ENCODE measurements around the gene ACYP2.

ACYP2 gene

DNA sequence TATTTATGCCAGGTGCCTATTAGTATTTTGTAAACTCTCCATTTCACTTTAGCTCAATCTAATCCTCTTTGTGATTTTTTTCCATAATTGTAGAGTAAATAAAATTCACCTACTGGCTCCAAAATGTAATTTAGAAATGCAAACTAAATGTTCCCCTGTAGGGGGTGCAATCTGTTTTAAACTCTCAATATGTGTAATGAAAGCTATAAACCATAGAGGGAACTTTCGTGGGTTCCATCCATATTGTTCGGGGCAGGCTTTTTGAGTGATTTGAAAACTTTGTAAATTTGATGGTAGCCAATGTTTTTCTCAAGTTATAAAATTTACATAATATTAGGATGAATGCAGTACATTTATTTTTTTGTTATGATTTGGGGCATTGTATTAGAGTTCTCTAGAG, 91.2 kb downstream of the ACYP2 start:
- no peak overlapping the region for H3K4me3 ChIP-seq (ENCODE audit: low read length)
- DNase-seq (ENCODE audit: low read depth, low spot score) = peak; percentile 59

DNA sequence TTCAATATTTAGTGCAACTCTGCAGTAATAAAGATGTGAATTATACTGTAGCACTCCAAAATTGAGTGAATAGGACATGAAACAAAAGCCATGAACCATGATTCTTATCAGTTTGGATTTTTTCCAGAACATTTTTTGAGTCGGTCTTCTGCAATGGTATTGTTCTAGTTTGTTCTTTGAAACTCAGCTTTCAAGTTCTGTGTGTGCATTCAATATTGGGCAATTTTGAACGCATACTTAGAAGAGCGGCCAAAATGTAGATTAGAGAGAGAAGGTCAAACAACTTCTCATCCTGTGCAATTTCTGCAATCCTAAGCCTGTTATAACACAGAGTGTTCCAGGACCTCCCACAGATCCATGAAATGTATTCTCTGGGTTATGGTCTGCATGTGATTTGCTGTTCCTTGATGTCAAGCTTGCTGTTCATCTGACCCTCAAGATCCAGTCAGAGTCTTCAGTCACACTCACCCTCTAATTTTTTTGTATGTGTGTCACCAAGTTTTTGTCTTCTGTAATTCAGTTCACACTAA, 92.3 kb downstream of the ACYP2 start:
- no peak overlapping the region for H3K4me3 ChIP-seq (ENCODE audit: low read length)
- DNase-seq (ENCODE audit: low read depth, low spot score) = no peak

DNA sequence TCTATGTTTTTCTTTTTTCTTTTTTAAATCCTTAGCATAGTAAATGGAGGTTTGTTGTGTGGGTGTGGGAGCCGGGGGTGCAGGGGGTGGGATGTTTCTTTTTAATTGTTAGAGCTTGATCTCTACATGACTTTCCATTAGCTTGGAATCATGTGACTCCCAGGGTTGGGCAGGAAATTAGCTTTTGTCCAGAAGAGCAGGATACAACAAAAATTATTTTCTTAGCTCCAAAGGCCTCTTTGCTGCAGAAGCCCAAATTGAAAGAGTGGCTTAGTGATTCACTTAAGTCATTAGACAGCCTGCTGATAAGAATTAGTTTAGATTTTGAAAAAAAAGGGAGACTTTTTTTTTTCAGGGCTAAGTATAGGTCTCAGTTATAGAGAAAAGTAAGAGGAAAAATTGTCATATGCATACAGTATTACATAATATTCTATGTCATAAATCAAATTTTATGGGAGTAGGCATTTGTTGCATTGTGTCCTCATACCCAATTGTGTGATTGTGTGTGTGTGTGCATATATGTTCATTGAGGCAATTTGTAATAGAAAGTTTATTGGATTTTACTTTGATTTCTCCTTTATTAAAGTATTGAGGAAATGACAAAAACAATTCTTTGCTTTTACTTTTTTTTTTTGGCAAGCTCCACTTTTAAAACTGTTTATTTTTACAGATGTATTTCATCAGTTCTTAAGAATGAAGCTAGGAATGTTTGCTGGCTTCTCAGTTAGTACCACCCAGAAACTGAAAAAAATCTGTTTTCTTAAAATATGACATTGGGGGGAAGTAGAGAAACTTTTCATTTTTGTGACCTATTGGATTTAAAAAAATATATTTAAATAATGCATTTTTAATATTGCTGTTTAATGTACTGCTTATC, 93.2 kb downstream of the ACYP2 start:
- DNase-seq (ENCODE audit: low read depth, low spot score) = no peak
- H3K4me3 ChIP-seq (ENCODE audit: low read length) = no peak overlapping the region

DNA sequence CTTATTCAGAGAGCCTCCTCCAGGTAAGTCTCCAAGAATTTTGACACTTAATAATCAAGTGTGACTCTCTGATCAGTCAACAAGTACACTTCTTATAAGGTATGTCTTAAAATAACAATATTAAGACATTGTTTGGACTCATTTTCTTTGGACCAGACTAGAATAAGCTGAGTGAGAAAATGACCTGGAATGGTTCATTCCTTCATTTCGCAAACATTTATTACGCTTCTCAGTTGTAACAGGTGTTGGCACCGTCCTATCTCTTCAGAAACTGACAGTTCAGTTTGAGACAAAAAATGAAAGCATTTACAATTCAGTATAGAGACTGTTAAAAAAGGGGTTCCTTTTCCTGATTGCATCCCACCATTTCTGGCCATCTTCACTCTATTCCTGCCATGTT, 94.0 kb downstream of the ACYP2 start:
- DNase-seq (ENCODE audit: low read depth, low spot score) = no peak
- no peak overlapping the region for H3K4me3 ChIP-seq (ENCODE audit: low read length)

DNA sequence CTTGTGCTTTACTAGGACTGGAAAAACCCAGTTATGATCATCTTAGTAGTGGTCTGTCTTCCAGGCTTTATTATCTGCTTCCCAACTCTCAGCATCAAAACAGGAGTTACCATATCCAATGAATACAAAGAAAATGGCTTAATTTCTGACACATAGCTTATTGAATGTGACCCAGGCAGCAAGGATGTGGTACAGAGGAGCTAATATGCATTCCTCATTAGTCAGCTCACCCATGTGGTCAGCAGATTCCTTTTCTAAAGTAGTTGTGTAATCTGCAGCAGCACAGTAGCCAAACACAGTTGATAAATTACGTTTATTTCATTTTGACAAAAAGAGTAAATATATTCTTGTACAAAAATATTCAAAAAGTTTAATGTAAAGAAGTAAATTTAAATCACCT, 97.0 kb downstream of the ACYP2 start:
- no peak for DNase-seq (ENCODE audit: low read depth, low spot score)
- no peak overlapping the region for H3K4me3 ChIP-seq (ENCODE audit: low read length)

DNA sequence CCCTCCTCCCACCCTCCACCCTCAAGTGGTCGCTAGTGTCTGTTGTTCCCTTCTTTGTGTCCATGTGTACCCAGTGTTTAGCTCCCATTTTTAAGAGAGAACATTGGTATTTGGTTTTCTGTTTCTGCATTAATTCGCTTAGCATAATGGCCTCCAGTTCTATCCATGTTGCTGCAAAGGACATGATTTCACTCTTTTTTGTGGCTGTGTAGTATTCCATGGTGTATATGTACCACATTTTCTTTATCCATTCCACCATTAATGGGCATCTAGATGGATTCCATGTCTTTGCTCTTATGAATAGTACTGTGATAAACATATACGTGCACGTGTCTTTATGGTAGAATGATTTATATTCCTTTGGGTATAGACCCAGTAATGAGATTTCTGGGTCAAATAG, 97.7 kb downstream of the ACYP2 start:
- no peak overlapping the region for H3K4me3 ChIP-seq (ENCODE audit: low read length)
- DNase-seq (ENCODE audit: low read depth, low spot score) = no peak

DNA sequence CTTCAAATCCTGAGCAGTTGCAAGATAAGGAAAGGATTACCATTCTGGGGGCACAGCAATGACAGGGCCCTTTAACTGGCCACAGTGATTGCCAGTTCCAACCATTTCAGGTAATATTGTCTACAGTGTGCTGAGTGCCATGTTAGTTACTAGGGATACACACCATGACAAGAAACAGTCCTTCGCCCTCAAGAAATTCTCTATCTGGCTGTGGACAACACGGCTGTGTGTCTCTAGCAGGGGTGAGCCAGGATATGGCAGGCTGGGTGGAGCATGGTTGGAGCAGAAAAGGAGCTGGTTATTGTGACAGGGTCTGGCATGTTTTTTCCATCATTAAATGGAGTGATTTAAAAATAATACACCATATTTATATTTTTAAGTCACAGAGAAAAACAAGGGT, 109.6 kb downstream of the ACYP2 start:
- no peak overlapping the region for H3K4me3 ChIP-seq (ENCODE audit: low read length)
- DNase-seq (ENCODE audit: low read depth, low spot score) = no peak

DNA sequence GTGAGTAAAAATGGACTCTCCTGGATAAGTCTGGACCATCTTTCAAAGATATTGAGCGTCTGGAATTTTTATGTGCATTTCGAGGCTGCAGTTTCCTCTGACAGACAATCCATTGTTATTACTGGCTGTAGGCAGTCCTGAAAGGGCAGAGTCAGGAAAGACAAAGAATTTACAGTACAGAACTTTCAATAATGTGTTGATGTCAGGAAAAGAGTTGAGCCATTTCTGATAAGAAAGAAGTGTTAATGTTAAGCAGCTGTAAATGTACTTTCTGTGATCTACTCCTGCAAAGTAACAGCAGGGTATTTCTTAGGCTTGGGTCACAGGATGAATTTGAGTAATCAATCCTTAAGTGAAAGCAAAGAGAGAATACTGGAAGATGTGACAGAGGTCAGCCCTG, 110.8 kb downstream of the ACYP2 start:
- no peak overlapping the region for H3K4me3 ChIP-seq (ENCODE audit: low read length)
- DNase-seq (ENCODE audit: low read depth, low spot score) = no peak

DNA sequence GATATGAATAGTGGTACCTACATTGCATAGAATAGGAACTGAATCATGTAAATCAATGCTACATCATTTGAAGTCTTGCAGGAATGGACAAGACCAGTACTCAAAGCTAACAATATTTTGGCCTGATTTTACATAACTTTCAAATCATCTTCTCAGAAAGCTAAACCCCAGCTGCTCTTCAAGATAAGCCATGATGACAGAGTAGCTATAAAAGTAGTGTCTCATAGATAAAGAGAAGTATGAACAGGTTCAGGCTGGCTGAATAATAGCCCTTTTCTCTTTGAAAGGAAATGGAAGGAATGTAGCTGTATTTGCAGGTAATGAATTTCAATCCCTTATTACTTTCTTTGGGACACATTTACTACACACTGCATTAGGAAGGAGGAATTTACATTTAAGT, 112.4 kb downstream of the ACYP2 start:
- no peak for DNase-seq (ENCODE audit: low read depth, low spot score)

DNA sequence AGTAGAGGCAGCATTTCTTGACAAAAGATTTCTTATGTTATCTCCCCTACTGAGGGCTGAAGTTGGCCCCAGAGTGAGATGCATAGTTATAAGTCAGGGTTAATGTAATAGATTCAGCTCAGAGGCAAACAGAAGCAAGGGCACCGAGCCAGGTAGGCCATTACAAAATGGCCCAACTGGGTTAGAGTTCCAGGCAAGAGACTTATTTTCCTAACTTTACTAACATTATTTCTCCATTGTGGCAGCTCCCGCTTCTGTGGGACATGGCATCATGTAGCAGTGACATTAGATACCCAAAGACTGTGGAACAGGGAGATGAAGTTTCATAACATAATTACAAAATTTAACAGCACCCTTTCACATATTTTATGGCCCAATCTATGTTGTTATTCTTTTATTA, 113.5 kb downstream of the ACYP2 start:
- no peak overlapping the region for H3K4me3 ChIP-seq (ENCODE audit: low read length)
- no peak for DNase-seq (ENCODE audit: low read depth, low spot score)

More for the DNA sequence above, 112.4 kb downstream of the ACYP2 start:
- H3K4me3 ChIP-seq (ENCODE audit: low read length) = no peak overlapping the region

DNA sequence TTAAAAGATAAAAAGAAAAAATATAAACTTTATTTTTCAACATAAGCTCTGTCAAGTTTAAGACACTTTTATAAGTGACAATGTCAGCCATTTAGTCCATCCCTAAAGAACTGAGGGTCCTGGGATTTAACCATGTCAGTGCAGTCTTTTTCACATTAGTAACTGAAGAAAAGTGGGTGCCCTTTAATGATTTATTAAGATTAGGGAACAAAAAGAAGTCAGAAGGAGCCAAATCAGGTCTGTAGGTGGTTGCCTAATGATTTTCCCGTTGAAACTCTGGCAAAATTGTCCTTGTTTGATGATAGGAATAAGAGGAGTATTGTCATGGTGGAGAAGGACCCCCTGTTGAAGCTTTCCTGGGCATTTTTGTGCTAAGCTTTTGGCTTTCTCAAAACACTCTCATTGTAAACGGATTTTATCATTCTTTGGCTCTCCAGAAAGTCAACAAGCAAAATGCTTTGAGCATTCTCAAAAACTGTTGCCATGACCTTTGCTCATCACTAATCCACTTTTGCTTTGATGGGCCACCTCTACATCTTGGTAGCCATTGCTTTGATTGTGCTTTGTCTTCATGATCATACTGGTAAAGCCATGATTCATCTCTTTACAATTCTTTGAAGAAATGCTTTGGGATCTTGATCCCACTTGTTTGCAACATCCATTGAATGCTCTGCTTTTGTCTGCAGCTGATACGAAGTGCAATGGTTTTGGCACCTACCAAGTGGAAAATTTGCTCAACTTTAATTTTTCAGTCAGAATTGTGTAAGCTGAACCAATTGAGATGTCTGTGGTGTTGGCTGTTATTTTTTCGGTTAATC, 118.6 kb downstream of the ACYP2 start:
- no peak for DNase-seq (ENCODE audit: low read depth, low spot score)
- H3K4me3 ChIP-seq (ENCODE audit: low read length) = no peak overlapping the region

DNA sequence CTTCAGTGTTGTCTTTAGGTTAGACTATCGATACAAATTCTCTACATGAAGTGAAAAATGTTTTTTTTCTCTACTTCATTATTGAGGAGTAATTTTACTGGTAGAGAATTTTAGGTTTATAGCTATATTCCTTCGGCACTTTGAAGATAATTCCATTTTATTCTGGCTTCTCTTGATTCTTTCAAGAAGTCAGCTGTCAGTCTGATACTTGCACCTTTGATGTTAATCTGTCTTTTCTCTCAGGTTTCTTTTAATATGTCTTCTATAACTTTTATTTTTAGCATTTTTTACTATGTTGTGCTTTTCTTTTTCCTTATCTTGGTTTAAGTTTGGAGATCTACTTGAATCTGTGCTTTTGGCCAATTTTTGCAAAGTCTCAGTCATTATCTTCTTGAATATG, 122.0 kb downstream of the ACYP2 start:
- DNase-seq (ENCODE audit: low read depth, low spot score) = no peak
- no peak overlapping the region for H3K4me3 ChIP-seq (ENCODE audit: low read length)

DNA sequence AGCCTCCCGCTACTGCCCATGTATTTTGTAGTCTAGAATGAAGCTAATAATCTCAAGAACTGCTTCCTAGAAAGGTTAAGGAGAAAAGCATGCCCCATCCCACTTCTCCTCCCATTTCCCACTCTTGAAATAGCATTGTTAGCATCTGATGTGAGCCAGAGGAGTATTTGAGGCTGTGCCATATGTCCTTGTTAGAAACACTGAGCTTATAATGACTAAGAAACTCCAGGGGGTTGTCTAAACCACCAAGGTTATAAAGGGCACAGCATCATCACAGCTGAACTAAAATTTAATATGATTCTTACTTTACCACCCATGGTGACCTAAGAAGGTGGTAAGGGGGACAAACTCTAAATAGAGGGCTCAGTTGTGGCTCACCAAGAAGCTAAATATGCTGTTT, 124.0 kb downstream of the ACYP2 start:
- DNase-seq (ENCODE audit: low read depth, low spot score) = no peak

DNA sequence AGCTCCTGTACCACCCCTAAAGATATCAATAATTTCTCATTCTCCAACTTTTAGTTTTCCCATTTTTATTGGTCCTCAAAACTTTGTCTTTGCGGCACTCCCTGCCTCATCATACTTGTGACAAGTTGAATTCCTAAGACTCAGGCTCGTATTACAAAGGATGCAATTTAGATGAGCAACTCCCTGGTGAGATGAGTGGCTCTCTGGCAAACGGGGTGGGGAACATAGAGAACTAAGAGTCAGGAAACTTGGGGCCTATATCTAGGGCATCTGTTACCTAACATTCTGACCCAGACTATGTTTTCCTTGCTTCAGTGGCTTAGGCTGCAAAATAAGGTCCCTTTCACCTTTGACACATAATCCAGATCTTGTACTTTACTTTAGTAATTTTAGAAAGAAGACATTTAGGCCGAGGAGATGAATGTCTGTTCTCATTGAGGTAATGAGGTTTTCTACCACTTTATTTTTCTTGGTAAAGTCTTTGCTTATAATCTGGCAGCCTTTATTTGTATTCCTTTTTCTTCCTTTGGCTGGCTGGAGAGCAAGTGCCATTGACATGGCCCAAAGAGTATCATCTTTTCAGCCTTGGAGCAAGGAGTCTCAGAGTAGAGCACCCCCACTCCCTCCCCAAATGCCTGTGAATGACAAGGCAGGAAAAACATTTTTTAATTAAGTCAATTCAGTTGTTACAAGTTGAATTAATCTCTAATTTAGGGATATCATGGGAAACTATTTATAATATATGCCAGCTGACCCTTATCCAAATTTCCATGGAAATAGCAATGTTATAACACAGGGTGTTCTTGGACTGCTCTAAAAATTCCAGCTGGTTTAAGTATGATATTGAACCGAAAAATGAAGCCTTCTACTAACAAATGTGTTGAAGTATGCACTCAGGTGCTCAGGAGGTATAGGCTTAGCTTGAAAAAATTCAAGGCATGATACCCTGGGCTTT, 125.4 kb downstream of the ACYP2 start:
- DNase-seq (ENCODE audit: low read depth, low spot score) = no peak

More for the DNA sequence above, 124.0 kb downstream of the ACYP2 start:
- no peak overlapping the region for H3K4me3 ChIP-seq (ENCODE audit: low read length)

DNA sequence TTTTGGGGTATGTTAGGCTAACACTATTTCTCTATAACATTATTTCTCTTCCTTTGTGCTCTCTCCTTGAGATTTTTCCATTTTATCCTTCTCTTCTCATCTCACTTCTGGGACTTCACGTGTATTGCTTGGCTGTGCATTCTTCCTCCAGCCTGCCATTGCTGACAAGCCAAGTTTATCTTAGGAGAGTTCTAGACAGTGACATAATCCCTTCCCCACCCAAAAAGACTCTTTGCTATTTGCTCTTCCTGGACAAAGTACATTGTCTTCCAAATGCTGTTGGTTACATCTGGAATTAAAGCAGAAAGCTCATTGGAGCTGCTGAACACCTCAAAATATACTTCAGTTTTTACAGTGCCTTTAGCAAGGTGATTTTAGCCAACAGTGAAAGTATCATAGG, 131.7 kb downstream of the ACYP2 start:
- no peak for DNase-seq (ENCODE audit: low read depth, low spot score)
- H3K4me3 ChIP-seq (ENCODE audit: low read length) = no peak overlapping the region

More for the DNA sequence above, 125.4 kb downstream of the ACYP2 start:
- no peak overlapping the region for H3K4me3 ChIP-seq (ENCODE audit: low read length)

DNA sequence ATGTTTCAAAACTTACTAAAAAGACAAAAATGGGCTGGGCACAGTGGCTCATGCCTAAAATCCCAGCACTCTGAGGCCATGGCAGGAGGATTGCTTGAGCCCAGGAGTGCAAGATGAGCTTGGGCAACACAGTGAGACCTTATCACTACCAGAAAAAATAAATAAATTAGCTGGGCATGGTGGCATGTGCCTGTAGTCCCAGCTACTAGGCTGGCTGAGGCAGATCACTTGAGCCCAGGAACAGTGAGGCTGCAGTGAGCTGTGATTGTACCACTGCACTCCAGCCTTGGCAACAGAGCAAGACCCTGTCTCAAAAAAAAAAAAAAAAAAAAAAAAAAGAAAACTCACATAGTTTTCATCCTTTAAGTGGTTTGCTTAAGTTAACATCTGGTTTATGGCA, 134.2 kb downstream of the ACYP2 start:
- no peak overlapping the region for H3K4me3 ChIP-seq (ENCODE audit: low read length)
- DNase-seq (ENCODE audit: low read depth, low spot score) = no peak

DNA sequence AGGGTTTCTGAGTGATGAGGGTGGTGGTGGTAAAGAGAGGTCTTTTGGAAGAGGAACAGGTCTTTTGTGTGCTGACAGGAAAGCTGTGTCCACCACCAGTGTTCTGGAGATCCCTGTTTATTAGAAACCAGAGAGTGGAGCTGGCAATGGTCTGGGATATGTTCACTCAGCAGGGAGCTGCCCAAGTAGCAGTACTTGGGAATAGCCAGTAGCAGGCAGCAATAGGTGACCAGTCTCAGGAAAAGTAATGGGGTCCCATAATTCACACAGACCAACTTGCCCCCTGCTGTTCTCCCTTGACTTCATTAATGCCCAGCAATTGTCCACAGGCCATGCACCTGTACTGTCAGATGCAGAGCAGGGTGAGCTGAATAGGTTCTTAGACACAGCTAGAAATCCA, 138.8 kb downstream of the ACYP2 start:
- no peak overlapping the region for H3K4me3 ChIP-seq (ENCODE audit: low read length)
- no peak for DNase-seq (ENCODE audit: low read depth, low spot score)

DNA sequence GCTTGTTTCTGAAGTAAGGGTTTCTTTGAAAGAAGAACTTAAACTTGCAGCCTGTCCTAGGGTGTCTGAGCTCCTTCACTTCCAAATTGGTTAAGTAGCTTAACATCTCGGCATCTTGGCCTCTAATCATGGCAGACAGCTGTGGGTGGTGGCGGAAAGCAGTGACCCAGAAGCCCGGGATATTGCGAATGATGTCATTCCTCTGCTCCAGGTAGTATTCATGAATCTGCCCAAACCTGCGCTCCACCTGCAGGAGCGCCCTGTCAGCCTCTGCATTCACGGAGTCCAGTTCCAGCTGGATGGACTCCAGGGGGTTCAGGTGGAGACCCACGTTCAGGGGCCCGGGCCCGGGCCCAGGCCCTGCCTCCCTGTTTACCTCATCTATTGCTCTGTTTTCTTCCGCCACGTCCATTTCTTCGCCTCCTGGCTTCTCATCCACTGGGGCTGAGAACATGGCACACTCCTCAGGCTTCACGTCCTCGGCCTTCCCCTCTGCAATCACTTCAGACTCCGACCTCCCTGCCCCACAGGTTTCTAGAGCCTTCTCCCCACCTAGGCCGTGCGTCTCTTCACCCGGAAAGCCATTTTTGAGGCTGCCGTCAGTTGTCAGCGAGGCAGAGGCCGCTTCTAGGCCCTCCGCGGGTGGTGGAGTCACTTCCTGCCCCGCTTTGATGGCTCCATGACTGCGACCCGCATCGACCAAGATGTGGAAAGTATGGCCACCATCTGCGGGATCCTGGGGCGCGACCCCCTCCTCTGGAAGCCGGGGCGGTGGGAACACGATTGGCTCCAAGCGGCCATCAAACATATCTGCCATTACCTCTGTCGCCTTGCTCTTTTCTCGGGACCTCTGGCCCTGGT, 140.0 kb downstream of the ACYP2 start:
- H3K4me3 ChIP-seq (ENCODE audit: low read length) = no peak overlapping the region
- DNase-seq (ENCODE audit: low read depth, low spot score) = no peak
